SK-N-SH treated with all-trans-retinoic acid at 6 μM for 48 hours (cell line): ENCODE data around the gene NT5DC1.

Source experiments
- ATAC-seq: fragments of 200-7000 bp; cut with Tn5 transposase; 3 replicates; pipeline ENCODE4 v1.9.1; 2020; ENCODE audit warnings: mild to moderate bottlenecking, moderate library complexity
- BACH2 ChIP-seq: fragments of 250-450 bp; sonication (Bioruptor Pico); IDR thresholded peaks from 2 replicates; pipeline ENCODE4 v1.9.0; 2021; ENCODE audit warnings: mild to moderate bottlenecking, borderline replicate concordance
- CREB5 ChIP-seq: fragments of 250-450 bp; sonication (Bioruptor Pico); IDR thresholded peaks from 2 replicates; pipeline ENCODE4 v1.5.1; 2020; ENCODE audit warnings: low read depth, mild to moderate bottlenecking, moderate library complexity
- CSDC2 ChIP-seq: fragments of 250-450 bp; sonication (Bioruptor Pico); IDR thresholded peaks from 2 replicates; pipeline ENCODE4 v1.5.0; 2020; ENCODE audit warnings: mild to moderate bottlenecking, moderate library complexity
- ESRRG ChIP-seq: fragments of 250-450 bp; sonication (Bioruptor Pico); IDR thresholded peaks from 2 replicates; pipeline ENCODE4 v1.6.1; 2021; ENCODE audit warnings: mild to moderate bottlenecking
- ISL1 ChIP-seq: fragments of 250-450 bp; sonication (Bioruptor Pico); IDR thresholded peaks from 2 replicates; pipeline ENCODE4 v2.1.2; 2022; ENCODE audit warnings: mild to moderate bottlenecking, moderate library complexity
- OSR1 ChIP-seq: fragments of 250-450 bp; sonication (Bioruptor Pico); IDR thresholded peaks from 2 replicates; pipeline ENCODE4 v1.8.0; 2022; ENCODE audit warnings: moderate library complexity, mild to moderate bottlenecking, inconsistent platforms
- PATZ1 ChIP-seq: fragments of 250-450 bp; sonication (Bioruptor Pico); IDR thresholded peaks from 2 replicates; pipeline ENCODE4 v1.8.0; 2020; ENCODE audit warnings: mild to moderate bottlenecking, moderate library complexity, borderline replicate concordance
- POU6F1 ChIP-seq: fragments of 250-450 bp; sonication (Bioruptor Pico); IDR thresholded peaks from 2 replicates; pipeline ENCODE4 v1.8.0; 2021; ENCODE audit warnings: low read depth, mild to moderate bottlenecking, moderate library complexity, borderline replicate concordance
- PPARA ChIP-seq: fragments of 250-450 bp; sonication (Bioruptor Pico); IDR thresholded peaks from 2 replicates; pipeline ENCODE4 v1.5.0; 2020; ENCODE audit warnings: mild to moderate bottlenecking, borderline replicate concordance
- RARB ChIP-seq: fragments of 250-450 bp; sonication (Bioruptor Pico); IDR thresholded peaks from 2 replicates; pipeline ENCODE4 v1.8.0; 2021; ENCODE audit warnings: mild to moderate bottlenecking, moderate library complexity
- SNAI2 ChIP-seq: fragments of 250-450 bp; sonication (Bioruptor Pico); IDR thresholded peaks from 2 replicates; pipeline ENCODE4 v1.5.0; 2020; ENCODE audit warnings: mild to moderate bottlenecking, moderate library complexity
- TCF4 ChIP-seq: fragments of 250-450 bp; sonication (Bioruptor Pico); IDR thresholded peaks from 2 replicates; pipeline ENCODE4 v1.8.0; 2021; ENCODE audit warnings: mild to moderate bottlenecking, moderate library complexity, borderline replicate concordance
- TOX ChIP-seq: fragments of 250-450 bp; sonication (Bioruptor Pico); IDR thresholded peaks from 2 replicates; pipeline ENCODE4 v1.8.0; 2021; ENCODE audit warnings: mild to moderate bottlenecking, moderate library complexity, borderline replicate concordance
- ZC3H10 ChIP-seq: fragments of 250-450 bp; sonication (Bioruptor Pico); IDR thresholded peaks from 2 replicates; pipeline ENCODE4 v1.5.1; 2021; ENCODE audit warnings: mild to moderate bottlenecking, moderate library complexity
- ZFP3 ChIP-seq: fragments of 250-450 bp; sonication (Bioruptor Pico); IDR thresholded peaks from 2 replicates; pipeline ENCODE4 v1.5.0; 2020; ENCODE audit warnings: mild to moderate bottlenecking, moderate library complexity
- ZFP30 ChIP-seq: fragments of 450-650 bp; formaldehyde crosslinking; IDR thresholded peaks from 2 replicates; pipeline ENCODE4 v1.5.0; 2022; ENCODE audit warnings: mild to moderate bottlenecking, moderate library complexity
- ZNF565 ChIP-seq: fragments of 450-650 bp; formaldehyde crosslinking; conservative IDR thresholded peaks from 2 replicates; pipeline ENCODE4 v1.5.0; 2020; ENCODE audit warnings: low read depth, mild to moderate bottlenecking, moderate library complexity
- ZNF70 ChIP-seq: fragments of 450-650 bp; formaldehyde crosslinking; IDR thresholded peaks from 2 replicates; pipeline ENCODE4 v1.5.0; 2020; ENCODE audit warnings: mild to moderate bottlenecking, moderate library complexity
- ZNF8 ChIP-seq: fragments of 450-650 bp; formaldehyde crosslinking; IDR thresholded peaks from 2 replicates; pipeline ENCODE4 v1.5.0; 2020; ENCODE audit warnings: mild to moderate bottlenecking, moderate library complexity
- TF ChIP-seq, protein P1 (sequence below): fragments of 250-450 bp; sonication (Bioruptor Pico); IDR thresholded peaks from 2 replicates; pipeline ENCODE4 v1.5.0; 2020; ENCODE audit warnings: mild to moderate bottlenecking, moderate library complexity
- TF ChIP-seq, protein P2 (sequence below): fragments of 250-450 bp; sonication (Bioruptor Pico); IDR thresholded peaks from 2 replicates; pipeline ENCODE4 v1.5.1; 2021; ENCODE audit warnings: mild to moderate bottlenecking, moderate library complexity

The NT5DC1 gene

DNA sequence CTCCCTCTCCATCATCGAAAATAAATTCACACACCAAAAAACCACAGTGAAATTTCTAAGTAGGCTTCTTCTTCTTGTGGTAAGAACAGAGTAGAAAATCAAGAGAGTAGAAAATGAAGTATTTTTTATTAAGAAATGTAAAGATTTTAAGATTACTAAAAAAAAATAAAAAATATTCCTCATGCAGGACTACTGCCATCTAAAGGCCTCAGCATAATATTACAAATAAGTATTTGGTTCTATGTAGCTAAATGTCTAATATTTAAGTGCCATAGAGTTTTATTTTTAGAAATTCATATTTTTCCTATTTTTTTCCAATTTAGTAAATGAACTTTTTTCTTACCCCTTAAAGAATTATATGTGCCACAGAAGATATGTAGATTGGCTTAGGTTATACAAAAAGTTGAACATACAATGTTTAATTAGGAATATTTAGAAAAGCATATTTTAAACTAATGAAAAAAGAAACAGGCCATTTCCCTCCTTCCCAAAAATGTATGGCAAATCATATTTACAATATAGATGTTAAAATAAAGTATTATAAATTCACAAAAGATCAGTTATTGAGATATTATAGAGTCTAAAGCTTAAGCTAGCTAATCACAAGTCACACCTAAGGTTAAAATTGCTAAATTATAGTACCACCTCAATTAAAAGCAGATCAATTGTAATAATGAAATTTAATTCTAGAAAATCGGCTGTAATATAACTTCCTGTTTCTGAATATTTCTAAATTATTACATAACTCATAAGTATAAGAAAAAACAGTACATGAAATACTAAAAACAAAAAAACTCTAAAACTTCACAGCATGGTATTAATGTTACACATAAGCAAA lies 3.5 kb upstream of the NT5DC1 start:
- TF ChIP-seq BACH2 (CRISPR knock-in tag): no peak
- TF ChIP-seq ZFP3 (CRISPR knock-in tag): no peak
- TF ChIP-seq TCF4 (CRISPR knock-in tag): no peak
- no peak for TF ChIP-seq ZNF565
- TF ChIP-seq RARB (CRISPR knock-in tag): no peak
- no peak for TF ChIP-seq SNAI2
- no peak for TF ChIP-seq PATZ1
- TF ChIP-seq OSR1 (CRISPR knock-in tag): no peak
- TF ChIP-seq POU6F1: no peak
- no peak for TF ChIP-seq ZFP30 (CRISPR knock-in tag)
- no peak for TF ChIP-seq PPARA (CRISPR knock-in tag)
- TF ChIP-seq ESRRG (CRISPR knock-in tag): no peak
- TF ChIP-seq TOX (CRISPR knock-in tag): no peak
- no peak for TF ChIP-seq CSDC2
- TF ChIP-seq, all 23 proteins: peak for 0

GRCh38 chr6:116099036-116099435 lies 1.6 kb upstream of the NT5DC1 start:
- ATAC-seq: no peak
- TF ChIP-seq RARB (CRISPR knock-in tag): no peak
- no peak for TF ChIP-seq ZNF565
- TF ChIP-seq CREB5: no peak
- TF ChIP-seq ZFP3 (CRISPR knock-in tag): no peak
- TF ChIP-seq, all 23 proteins: peak for 0

More for the DNA sequence above, 3.5 kb upstream of the NT5DC1 start:
- no peak for ATAC-seq

GRCh38 chr6:116101302-116101718 lies 657 bp downstream of the NT5DC1 start:
- peak; percentile 20 for ATAC-seq
- TF ChIP-seq, protein P1, sequence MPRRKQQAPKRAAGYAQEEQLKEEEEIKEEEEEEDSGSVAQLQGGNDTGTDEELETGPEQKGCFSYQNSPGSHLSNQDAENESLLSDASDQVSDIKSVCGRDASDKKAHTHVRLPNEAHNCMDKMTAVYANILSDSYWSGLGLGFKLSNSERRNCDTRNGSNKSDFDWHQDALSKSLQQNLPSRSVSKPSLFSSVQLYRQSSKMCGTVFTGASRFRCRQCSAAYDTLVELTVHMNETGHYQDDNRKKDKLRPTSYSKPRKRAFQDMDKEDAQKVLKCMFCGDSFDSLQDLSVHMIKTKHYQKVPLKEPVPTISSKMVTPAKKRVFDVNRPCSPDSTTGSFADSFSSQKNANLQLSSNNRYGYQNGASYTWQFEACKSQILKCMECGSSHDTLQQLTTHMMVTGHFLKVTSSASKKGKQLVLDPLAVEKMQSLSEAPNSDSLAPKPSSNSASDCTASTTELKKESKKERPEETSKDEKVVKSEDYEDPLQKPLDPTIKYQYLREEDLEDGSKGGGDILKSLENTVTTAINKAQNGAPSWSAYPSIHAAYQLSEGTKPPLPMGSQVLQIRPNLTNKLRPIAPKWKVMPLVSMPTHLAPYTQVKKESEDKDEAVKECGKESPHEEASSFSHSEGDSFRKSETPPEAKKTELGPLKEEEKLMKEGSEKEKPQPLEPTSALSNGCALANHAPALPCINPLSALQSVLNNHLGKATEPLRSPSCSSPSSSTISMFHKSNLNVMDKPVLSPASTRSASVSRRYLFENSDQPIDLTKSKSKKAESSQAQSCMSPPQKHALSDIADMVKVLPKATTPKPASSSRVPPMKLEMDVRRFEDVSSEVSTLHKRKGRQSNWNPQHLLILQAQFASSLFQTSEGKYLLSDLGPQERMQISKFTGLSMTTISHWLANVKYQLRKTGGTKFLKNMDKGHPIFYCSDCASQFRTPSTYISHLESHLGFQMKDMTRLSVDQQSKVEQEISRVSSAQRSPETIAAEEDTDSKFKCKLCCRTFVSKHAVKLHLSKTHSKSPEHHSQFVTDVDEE: no peak
- TF ChIP-seq POU6F1 (no peak), PATZ1 (no peak), TOX (CRISPR knock-in tag) (no peak), CSDC2 (no peak), PPARA (CRISPR knock-in tag) (no peak), ZFP3 (CRISPR knock-in tag) (no peak), SNAI2 (no peak), BACH2 (CRISPR knock-in tag) (no peak), ZNF8 (CRISPR knock-in tag) (no peak), ISL1 (CRISPR knock-in tag) (no peak), CREB5 (no peak), ZNF70 (no peak), ZC3H10 (CRISPR knock-in tag) (no peak), ZFP30 (CRISPR knock-in tag) (no peak), TCF4 (CRISPR knock-in tag) (no peak), RARB (CRISPR knock-in tag) (no peak)
- TF ChIP-seq, protein P2, sequence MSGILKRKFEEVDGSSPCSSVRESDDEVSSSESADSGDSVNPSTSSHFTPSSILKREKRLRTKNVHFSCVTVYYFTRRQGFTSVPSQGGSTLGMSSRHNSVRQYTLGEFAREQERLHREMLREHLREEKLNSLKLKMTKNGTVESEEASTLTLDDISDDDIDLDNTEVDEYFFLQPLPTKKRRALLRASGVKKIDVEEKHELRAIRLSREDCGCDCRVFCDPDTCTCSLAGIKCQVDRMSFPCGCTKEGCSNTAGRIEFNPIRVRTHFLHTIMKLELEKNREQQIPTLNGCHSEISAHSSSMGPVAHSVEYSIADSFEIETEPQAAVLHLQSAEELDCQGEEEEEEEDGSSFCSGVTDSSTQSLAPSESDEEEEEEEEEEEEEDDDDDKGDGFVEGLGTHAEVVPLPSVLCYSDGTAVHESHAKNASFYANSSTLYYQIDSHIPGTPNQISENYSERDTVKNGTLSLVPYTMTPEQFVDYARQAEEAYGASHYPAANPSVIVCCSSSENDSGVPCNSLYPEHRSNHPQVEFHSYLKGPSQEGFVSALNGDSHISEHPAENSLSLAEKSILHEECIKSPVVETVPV (CRISPR knock-in tag): no peak
- TF ChIP-seq, all 23 proteins: peak for 0
